ENCODE measurements around the gene CSTPP1.

CSTPP1 gene, protein sequence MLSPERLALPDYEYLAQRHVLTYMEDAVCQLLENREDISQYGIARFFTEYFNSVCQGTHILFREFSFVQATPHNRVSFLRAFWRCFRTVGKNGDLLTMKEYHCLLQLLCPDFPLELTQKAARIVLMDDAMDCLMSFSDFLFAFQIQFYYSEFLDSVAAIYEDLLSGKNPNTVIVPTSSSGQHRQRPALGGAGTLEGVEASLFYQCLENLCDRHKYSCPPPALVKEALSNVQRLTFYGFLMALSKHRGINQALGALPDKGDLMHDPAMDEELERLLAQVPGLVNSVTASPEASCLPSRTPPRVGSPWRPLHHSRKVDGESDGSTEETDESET

DNA sequence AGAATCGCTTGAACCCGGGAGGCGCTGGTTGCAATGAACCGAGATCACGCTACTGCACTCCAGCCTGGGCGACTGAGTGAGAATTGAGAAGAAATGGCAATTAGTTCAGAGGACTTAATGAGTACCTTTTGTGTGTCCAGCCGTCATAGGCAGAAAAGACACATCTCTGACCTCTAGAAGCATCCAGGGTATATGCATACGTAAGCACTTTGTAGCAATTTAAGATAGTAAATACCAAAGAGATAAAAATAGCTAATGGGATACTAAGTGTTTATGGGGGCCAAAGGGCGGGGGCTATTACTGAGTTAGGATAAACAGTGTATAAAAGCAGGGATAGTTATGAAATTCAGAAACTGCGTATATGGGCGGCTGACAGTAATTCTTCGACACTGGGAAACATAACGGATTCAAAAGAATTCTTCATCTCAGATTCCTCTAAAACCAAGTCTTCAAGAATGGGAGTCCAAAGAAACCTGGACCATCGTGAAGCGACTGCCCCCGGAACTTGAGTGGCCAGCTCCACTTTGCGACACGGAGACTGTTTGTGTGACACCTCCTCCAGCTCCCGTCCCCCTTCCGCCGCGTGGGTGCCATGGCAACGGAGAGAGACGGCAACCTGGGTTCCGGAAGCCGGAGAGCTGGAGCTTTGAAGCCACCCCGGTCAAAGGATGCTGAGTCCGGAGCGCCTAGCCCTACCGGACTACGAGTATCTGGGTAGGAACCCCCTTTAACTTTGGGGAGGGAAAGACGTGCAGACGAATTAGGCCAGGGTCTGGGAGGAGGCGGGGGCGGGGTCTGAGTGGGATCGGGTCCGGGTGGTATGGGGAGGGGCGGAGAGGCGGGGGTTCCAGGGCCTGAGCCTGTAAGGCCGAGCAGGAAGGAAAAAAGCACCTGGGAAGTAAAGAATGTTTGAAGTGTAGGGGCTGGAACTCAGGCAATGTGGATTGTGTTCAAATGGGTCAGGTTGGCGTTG, at the start of gene CSTPP1:
TSS of gene CSTPP1 (plus strand) at position 624 of the 973 bp plus-strand sequence. CDS start at position 669, 45 bp downstream.
- peak; percentile 68 for DNase-seq

DNA sequence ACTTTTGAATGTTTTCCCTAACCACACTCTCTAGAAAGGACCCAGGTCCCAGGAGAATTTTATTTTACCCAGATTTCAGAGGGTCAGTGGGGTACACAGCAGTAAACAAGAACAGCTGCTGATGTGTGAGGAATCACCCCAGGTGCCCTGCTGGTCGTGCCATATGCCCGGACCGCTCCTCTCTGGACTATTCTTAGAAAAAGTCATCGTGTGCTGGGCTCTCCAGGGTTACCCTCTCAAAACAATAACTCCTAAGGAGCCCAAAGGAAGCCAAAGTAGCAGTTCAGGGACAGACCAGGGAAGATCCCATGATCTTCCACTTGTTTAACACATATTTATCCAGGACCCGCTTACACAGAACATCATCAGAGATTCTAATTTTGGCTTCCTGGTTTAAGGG, 47.9 kb upstream of the CSTPP1 start:
- DNase-seq = no peak

DNA sequence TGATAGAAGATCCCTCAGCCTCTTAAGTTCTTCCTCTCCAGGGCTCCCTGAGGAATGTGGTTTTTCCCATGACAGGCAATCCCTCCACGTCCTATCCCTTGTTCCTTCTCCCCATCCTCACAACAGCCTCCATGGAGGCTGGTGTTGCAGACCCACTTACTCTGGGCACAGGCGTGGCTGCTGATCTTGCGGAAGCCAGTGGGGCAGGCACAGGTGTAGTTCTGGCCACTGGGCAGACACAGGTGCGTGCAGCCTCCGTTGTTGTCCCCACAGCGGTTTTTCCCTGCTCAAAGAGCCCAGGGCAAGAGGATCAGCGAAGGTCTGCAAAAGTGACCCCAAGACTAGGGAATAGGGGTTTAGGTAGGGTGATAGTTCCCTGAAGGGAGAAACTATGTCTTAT, 47.3 kb upstream of the CSTPP1 start:
- no peak for DNase-seq

DNA sequence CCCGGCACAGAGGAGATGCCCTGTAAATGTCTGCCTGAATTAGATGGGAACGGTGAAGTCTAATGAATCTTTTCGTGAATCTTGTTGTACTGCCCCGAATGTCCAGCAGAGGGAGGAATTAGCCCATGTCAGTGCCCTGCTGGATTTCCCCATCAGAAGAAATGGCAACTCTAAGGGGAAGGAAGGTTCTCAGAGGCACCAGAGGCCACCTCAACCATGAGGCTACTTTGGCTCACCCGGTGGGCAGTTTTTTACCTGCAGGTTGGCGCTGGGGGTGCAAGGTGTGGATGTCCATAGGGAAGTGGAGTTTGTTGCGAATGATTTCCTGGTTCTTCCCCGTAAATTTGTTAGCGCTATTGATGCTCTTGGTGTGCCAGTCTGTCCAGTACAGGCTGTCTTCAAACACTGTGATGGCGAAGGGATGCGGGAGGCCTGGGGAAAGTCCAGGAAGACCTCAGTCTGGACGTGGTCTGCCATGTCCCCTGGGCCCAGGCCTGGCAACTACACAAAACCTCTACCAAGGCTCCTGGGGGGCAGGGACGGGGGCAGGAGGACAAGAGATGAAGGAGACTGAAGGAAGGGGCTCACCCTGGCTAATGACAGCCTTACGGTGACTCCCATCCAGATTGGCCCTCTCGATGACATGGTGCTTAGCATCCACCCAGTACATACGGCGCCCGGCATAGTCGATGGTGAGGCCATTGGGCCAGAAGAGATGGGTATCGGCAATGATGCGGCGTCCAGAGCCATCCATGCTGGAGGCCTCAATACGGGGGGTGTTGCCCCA, 46.7 kb upstream of the CSTPP1 start:
- DNase-seq = peak; percentile 21

DNA sequence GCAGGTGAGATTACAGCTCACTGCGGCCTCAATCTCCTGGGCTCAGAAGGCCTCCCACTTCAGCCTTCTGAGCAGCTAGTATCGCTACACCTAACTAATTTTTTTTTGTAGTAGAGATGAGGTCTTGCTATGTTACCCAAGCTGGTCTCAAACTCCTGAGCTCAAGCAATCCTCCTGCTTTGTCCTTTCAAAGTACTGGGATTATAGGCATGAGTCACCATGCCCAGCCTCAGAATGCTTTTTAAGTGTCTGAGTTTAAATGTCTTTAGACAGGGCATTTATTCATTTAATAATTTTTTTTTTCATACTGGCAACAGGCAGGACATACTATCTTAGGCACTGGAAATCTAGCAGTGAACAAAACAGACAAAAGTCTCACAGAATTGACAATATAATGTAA, 45.9 kb upstream of the CSTPP1 start:
- DNase-seq = no peak

DNA sequence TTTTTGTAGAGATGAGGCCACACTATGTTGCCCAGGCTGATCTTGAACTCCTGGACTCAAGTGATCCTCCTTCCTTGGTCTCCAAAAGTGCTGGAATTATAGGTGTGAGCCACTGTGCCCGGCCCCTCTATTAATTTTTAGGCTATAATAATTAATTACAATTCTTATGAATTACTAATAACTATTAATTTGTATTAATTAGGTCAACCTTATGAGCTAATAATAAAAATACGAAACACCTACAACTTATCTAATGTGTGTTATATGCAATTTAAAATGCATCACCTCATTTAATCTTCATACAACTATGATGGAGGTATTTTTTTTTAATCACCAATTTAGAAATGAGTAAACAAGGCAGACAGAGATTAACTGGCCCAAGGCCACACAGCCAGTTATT, 44.5 kb upstream of the CSTPP1 start:
- DNase-seq = no peak

DNA sequence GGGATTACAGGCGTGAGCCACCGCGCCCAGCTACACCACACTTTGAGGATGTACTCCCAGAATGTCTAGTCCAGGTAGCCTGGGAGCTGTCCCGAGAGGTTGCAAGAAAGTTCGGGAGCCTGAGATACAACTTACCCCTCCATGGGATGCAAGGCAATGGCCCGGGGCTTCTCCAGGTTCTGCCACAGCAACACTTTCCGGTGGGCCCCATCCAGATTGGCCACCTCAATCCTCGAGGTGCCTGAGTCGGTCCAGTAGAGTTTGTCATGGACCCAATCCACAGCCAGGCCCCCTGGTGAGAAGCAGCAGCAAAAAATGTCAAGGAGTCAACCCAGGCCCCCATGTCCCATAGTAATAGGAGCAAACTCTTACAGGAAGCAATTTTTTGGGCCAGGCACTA, 43.7 kb upstream of the CSTPP1 start:
- DNase-seq = no peak

DNA sequence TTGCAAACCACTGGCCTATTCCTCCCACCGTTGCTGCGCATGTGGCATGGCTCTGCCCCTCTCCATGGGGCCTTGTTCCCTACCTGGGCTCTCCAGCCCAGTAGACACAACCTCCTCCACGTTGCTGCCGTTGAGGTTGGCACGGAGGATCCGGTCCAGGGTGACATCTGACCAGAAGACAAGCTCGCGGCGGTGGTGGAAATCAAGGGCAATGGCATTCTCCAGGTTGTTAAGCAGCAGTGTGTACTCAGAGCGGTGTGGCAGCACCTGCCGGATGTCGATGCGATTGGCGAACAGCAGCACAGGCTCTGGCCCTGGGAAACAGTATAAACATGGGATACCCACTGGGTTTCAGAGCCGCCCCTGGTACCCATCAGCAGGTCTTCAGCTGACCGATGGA, 42.1 kb upstream of the CSTPP1 start:
- no peak for DNase-seq

DNA sequence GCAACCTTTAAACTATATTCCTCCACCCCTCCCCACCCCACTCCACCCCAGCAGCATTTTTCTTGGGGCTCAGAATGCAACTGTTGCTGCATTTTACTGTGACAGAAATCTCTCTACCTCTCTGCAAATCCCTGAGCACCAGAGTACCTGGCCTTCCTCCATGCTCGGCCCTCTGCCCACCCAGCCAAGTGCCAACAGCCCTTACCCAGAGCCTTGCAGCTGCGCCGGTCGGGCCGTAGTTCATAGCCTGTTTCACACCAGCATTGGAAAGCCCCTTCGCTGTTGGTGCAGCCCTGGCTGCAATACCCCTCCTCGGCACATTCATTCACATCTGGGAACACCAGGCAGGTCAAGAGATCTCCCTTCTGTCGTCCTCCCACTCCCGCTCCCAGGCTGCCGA, 41.6 kb upstream of the CSTPP1 start:
- DNase-seq = peak; percentile 13

DNA sequence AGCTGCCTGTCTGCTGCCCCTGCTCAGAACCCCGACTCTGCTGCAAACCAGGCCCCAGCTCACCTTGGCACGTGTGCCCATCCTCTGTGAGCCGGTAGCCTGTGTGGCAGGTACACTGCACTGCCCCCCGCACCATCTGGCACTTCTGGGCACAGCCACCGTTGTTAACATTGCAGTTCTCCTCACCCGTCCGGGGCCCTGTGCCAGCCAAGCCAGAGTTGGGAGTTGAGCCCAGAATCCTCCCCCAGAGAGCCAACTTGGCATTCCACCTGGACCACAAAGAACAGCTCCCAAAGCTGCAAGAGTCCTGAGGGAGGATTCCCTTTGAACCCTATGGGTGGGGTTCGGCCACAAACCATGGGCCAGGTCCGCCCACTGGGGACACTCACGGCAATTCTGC, 40.7 kb upstream of the CSTPP1 start:
- DNase-seq = peak; percentile 89

DNA sequence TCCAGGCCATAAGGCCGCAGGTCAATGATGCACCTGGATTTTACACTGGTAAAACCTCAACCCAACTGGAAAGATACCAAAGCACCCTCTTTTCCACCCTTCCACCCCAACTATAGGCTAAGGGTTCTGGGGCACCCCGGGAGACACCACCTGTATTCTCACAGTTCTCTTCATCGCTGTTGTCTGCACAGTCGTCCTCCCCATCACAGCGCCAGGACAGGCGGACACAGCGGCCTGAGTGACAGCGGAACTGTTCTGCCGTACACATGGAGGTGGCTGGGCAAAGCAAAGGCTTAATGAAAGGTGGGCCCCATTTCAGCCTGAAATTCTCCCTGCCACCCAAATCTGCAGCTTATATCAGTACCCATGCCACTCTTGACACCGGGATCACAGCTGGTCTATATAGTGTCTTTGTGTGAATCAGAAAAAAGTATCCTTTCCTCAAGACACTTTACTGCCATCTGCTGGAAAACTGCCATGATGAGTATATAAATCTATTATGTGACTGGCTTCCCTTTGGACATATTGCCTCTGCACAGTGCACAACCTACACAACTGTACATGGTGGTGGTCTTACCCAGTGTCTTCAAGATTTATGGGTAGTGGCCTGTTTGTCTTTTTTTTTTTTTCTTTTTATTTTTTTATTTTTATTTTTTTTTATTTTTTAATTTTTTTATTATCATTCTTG, 39.7 kb upstream of the CSTPP1 start:
- DNase-seq = peak; percentile 70

DNA sequence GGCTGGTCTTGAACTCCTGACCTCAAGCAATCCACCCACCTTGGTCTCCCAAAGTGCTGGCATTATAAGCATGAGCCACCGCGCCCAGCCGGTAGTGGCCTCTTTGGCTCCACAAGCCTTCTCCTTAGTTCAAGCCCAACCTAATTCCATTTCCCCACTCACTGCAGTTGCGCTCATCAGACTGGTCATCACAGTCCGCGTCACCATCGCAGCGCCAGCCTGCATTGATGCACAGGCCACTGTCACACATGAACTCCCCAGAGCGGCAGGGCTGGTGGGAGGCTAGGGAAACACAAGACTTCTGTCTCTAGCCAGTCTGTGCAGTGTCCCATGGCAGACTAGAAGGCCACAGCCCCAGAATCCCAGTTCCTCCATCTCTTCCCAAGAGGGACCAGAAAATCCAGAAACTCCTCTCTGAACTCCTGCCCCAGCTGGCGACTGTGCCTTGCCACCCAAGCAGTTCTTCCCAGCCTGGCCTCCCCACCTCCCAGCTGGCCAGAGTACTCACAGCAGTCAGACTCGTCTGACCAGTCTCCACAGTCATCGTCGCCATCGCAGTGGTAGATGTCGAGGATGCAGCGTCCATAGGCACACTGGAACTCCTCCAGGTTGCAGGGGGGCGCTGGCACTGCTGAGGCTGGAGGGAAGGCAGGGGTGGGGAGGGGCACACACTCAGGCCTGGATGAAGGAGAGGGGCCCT, 38.0 kb upstream of the CSTPP1 start:
- DNase-seq = no peak

DNA sequence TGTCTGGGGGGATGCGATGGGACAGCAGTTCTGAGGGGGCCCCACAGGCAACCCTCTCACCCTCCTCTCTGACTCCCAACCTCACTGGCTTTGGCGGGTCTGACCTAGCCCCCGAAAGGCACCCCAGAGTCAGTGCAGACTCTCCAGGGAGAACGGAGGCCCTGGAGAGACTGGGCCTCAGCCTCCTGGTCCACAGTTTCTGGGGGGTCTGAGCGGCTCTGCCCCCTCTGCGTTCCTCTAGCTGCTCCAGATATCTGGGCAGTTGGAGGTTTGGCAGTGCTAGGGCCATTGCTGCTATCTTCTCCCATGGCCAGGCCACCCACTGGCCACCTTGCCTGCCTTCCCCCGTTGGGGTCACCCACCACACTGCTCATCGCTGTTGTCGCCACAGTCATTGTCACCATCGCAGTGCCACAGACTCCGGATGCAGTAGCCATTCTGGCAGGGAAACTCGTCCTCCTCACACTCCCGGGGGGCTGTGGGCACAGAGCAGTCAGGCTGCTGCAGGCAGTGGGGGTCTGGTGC, 37.0 kb upstream of the CSTPP1 start:
- DNase-seq = no peak

DNA sequence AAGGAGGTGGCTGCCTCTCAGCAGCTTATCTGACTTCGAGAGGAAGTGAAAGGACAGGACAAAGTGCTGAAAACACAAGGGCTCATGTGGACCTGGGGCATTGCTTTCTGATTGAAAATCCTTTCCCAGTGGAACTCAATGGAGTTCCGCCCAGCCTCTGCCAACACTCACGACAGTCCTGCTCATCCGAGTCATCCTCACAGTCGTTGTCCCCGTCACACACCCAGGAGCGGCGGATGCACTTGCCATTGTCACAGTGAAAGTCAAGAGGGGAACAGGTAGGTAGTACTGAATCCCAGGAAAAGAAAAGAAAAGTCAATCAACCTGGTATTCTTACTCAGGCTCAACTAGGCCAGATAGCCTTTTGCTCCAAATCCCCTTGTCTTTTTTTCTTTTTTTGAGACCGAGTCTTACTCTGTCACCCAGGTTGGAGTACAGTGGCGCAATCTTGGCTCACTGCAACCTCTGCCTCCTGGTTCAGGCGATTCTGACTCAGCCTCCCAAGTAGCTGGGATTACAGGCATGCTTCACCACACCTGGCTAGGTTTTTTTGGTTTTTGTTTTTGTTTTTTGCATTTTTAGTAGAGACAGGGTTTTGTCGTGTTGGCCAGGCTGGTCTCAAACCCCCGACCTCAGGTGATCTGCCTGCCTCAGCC, 36.3 kb upstream of the CSTPP1 start:
- no peak for DNase-seq

DNA sequence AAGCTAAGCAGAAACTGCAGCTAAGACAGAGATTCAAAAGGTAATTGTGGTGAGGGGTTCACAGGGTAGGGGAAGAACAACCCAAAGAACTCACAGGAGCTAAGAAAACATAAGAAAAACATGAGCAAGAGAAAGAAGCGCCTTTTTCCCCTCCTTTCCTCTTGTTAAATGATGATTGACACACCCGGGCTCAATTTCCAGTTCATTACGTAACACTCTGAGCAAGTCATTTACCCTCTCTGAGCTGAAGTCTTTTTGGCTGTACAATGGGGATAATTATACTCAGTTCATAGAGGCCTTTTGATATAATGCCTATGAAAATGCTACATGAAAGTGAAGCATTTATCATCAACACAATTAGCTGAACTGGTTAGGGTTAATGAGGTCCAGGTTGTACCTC, 35.4 kb upstream of the CSTPP1 start:
- no peak for DNase-seq

DNA sequence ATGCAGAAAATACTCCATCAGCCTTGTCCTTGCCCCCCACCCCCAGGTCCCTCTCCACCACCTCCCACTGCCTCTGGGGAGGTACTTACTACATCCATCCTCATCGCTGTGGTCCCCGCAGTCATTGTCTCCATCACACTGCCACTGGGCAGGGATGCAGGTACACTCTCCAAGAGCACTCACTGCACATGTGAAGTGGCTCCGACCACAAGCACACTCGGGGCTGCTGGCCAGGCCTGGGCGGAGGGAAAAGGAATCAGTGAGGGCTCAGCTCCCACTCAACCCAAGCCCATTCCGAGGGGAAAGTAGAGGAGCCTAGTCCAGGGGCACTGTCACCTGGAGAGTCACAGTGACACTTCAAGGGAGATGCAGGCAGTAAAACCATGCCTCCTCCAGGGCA, 33.9 kb upstream of the CSTPP1 start:
- DNase-seq = no peak

DNA sequence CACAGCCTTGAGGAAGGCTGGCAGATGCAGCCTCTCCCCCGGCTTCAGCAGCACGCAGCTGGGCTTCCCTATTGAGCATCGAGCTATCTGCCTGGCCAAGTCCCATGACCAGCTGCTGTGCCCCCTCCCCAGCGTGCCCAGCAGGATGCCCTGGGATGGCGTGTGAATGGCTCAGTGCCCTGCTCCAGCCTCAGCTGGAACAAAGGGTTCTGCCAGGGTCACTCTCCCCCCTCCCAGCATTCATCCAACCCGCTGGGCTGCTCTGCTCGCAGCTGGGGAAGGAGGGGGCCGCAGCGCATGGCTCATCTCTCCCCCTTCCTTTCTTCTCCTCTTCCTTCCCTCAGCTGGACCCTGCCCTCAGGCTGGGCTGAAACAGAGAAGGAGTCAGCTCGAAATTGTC, 32.7 kb upstream of the CSTPP1 start:
- DNase-seq = peak; percentile 54

DNA sequence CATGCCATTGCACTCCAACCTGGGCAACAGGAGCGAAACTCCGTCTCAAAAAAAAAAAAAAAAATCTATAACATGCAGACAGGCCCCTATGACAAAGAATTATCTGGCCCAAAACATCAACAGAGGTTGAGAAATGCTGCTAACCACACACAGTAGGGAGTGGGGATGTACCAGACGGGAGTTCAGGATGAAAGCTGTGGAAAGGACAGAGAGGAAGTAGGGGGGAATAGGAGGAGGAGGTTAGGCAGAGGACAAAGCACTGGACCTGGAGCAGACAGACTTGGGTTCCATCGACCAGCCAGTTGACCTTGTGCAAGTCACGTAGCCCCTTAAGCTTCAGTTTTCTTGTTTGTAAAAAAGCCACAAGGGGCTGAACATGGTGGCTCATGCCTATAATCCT, 30.8 kb upstream of the CSTPP1 start:
- DNase-seq = no peak

DNA sequence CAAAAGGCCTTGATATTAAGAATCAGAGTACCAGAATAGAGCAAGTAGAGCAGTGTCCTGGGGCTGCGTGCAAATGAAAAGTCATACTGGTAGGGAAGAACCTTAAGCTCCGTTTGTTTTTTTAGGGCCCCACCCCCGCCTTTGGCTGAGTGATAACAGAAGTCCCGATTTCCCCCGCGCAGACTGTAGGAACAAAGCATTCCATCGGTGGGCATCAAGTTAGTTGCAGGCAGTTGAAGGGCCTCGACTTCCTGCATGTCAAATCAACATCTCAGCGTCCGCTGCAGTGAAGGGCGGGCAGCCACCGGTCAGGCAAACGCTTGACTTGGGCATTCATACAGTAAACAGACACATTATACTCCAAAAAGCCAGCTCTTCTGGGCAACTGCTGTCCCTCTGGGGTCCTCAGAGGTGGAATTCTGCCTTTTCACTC, 29.9 kb upstream of the CSTPP1 start:
- DNase-seq = no peak

DNA sequence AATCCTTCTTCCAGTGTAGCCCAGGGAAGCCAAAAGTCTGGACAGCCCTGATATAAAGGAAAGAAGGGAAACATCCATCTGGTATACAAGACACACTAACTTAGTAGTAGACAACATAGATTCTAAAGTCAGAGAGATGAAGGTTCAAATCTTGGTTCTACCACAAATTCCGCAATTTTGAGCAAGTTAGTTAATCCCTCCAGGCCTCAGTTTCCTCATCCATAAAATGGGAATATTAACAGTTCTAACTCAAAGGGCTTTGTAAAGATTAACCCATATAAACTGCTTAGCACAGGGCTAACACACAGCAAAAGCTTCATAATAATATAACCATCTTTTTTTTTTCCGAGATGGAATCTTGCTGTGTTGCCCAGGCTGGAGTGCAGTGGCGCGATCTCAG, 29.0 kb upstream of the CSTPP1 start:
- DNase-seq = no peak

DNA sequence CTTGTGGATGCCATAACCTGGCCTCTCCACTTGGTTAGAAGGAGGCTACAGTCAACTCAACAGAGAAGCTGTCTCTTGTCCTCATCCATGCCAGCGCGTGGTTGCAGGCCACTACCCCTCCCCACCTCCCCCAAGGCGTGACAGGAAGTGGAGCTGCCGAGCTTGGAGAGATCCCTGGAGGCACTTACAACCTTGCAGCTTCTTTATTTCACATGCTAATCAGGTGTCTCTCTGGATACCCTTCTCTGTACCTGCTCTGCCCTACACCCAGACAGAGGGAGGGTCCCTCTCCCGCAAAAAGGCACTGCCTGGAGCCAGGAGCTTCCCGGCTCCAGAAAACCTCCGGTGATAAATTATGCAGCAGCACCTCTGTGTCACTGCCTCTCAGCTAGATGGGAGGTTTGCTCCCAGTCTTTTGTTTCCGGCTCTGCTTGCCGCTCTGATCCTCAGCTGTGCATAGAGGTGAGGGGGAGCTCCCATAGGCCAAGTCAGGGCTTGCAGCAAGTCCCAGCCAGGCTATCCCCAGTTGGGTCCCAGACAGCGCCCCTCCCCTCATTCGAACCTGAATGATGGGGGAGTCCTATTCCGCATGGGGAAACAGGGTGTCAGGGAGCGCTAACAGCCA, 23.9 kb upstream of the CSTPP1 start:
- DNase-seq = no peak

Measured in NCI-H446 treated with DMSO at 0.1 percent for 48 hours (cell line).